GM21360 (cell line): ENCODE data around the gene USH2A.

Source experiments
- ATAC-seq: cut with Tn5 transposase; IDR thresholded peaks from one replicate; pipeline ENCODE4 v1.9.1; 2021; ENCODE audit warnings: mild to moderate bottlenecking, moderate library complexity; ENCODE audit not compliant: unreplicated experiment

USH2A gene

GRCh38 chr1:215824245-215824644 is 599.0 kb downstream of the USH2A start:
- ATAC-seq: no peak

DNA sequence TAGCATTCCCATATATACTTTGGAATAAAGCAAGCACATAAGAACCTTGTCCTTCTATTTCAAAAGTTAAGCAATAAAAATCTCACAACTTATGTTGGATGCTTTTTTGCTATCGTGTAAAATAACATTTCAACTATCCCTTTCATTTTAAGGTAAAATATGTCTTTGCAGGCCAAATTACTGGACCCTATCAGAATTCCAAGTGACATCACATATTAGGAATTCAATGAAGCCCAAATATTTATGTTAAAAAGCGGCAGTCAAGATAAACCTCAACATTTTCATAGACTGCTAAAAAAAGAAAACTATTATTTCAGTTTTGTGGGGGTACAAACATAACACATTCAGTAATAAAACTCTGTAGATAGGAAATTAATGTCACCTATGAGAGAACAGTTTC is 604.1 kb downstream of the USH2A start:
- ATAC-seq: no peak

DNA sequence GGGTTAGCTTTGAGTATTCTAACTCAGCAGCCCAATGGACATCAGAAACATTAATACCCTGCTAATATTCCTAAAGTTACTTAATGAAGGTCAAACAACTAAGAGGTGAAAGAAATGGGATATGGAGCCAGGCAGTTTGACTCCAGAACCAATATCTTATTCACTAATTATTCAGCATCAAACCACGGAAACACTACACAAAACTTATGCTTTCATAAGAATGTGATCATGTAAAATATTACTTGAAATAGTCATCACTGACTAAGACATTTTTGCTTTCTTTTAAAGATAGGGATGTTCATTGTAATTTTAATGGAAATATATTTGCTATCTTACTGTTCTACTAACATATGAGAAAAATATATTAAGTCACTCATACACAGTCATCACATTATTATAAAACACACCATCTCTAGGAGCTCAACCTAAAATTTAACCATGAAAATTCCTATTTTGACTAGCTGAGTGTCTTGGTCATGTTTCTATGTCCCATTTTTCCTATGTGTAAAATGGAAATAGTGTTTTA is 615.3 kb downstream of the USH2A start:
- ATAC-seq: no peak

DNA sequence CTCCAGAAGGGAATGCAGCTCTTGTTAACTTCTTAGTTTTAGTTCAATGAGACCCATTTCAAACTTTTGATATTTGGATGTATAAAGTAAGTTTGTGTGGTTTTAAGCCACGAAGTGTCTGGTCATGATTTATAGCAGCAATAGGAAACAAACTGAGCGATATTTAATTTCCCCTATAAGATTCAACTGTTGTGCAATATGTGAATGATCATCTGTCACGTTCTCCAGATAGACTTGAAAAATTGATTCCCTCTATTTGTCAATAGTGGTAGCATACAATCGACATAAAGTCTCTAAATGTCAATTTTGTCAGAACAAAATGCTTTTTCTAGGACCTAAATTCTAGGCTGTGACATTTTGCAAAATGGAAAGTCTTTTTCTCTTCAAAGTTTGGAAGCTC is 616.0 kb downstream of the USH2A start:
- ATAC-seq: no peak

GRCh38 chr1:215797859-215798258 is 625.4 kb downstream of the USH2A start:
- no peak for ATAC-seq

GRCh38 chr1:215794156-215794555 is 629.1 kb downstream of the USH2A start:
- no peak for ATAC-seq

DNA sequence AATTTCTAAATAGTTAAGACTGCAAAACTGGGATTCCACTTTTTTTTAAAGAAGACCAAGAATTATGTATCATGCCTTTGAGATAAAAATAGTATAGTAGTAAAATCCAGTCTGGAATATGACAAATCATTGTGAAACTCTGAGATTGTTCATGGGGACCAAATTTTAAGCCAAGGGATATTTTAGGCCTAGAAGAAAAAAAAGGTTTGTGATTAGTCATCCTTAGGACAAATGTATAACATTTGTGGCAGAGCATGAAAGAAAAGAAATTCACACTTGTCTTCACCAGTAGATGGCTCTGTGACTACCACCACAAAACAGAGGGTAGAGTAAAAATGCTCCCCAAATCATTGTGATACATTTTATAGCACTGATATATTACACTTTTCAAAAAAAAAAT is 630.1 kb downstream of the USH2A start:
- ATAC-seq: no peak

- ATAC-seq: no peak
Measured at GRCh38 chr1:215792446-215792845, 630.8 kb downstream of the USH2A start.

- ATAC-seq: no peak
Measured at GRCh38 chr1:215789981-215790380, 633.3 kb downstream of the USH2A start.

GRCh38 chr1:215786997-215787396 is 636.3 kb downstream of the USH2A start:
- no peak for ATAC-seq

- no peak for ATAC-seq
Measured at GRCh38 chr1:215780641-215781040, 642.6 kb downstream of the USH2A start.

- ATAC-seq: no peak
Measured at GRCh38 chr1:215780139-215780538, 643.1 kb downstream of the USH2A start.

DNA sequence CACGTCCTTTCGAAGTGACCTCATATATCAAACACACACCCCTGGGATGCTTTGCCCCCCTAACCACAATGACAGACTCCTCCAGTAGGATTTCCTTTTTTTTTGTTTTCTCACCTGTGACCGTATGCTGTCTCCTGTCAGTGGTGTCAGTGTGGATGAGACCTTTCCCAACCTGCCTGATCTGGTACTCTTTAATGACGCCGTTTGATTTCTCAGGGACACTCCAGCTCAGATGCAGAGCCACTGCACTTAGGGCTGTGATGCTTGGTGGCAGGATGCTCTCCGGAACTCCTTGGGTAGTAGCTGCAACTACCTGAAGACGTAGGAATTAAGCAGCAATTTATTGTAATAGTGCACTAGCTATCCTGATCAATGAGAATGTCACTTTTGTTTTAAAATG is 643.5 kb downstream of the USH2A start:
- no peak for ATAC-seq

DNA sequence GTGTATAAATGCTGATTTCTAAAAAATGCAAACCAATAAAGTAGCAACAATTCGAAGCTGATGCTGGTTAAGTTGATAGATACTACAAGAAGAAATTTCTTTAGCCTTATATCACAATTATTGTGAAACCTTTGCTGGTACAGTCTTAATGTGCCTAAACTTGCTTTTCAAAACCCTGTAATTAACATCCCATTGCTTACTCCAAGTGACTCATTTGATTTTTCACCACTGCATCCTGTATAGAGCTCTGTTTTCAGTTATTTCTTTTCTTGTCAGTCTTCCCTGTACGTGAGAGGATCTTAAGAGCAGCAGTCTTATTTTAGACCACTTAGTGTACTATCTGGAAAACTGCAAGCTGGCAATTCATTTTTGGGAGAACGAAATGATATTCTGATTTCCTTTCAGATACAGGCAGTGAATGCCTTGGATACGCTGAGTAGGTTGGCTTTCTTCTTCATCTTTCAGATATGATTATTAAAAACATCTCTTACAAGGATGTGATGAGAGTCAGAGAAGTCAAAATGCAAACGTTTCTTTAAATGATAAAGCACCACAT is 645.8 kb downstream of the USH2A start:
- no peak for ATAC-seq

- ATAC-seq: no peak
Measured at GRCh38 chr1:215776336-215776735, 646.9 kb downstream of the USH2A start.

- ATAC-seq: no peak
Measured at GRCh38 chr1:215772151-215772550, 651.1 kb downstream of the USH2A start.

DNA sequence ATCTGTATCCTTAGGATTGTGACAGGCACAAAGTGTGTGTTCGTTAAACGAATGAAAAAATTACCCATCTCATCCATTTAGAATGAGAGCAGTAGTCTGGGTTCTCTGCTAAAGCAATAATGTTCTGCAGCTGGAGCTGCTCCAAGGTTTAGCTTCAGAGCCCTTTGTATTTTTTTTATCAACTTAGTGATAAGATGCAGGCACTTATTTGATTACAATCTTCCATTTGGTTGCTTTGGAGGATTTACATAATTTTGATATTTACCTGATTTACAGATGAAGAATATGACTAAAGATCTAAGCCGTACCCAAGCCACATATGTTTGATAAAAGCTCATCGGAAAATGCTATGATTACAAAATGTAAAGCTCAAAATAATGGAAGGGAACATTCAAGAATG is 654.9 kb downstream of the USH2A start:
- ATAC-seq: no peak

DNA sequence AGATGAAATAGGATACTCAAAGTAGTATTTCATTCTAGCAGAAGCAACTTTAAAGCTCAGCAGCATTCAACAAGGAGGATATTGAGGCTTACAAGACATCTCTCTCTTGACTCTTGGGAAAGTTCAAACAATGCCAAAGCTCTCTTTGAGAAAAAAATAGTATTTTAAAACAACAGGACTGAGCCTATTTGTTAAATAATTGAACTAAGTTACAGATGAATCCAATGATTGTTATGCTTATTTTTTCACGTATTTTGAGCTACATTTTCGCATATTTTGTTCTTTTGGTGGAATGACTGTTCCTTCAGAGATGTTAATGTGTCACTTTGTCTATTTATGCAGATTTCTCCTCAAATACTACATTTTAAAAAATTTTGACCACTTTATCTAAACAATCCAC is 655.5 kb downstream of the USH2A start:
- no peak for ATAC-seq

DNA sequence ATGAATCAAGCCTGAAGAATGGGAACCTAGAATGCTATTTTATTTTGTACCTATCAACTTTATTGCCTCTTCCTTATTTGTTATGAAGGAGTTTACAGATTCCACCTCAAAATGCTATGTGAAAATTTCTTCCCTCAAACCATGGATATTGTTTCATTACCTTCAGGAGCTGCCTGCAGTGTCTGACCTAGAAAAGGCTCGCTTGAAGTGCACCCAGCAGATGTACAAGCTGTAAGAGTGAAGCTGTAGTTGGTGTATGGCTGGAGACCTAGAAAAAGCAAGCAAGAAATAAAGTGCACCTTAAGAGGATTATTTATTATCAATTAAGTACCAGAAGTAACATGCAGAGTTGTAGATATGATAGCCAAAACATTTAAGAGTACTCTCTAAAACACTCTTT is 656.7 kb downstream of the USH2A start:
- no peak for ATAC-seq

DNA sequence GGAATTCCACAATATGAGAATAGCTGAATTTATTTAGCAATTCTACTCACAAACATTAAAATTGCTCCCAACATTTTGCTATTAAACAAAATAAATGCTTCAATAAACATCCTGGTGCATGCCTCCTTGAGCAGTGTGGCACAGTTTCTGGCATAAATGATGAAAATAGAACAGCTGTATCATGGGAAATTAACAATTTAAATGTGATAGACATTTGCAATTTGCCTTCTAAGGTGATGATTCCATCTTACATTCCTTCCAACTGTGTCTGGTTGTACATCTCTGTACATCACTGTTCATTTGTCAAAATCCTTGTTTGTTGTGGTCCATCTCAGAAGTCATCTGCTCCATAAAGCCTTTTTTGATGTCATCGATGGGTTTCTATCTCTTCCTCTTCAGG is 657.4 kb downstream of the USH2A start:
- ATAC-seq: no peak

- ATAC-seq: no peak
Measured at GRCh38 chr1:215761446-215761845, 661.8 kb downstream of the USH2A start.

DNA sequence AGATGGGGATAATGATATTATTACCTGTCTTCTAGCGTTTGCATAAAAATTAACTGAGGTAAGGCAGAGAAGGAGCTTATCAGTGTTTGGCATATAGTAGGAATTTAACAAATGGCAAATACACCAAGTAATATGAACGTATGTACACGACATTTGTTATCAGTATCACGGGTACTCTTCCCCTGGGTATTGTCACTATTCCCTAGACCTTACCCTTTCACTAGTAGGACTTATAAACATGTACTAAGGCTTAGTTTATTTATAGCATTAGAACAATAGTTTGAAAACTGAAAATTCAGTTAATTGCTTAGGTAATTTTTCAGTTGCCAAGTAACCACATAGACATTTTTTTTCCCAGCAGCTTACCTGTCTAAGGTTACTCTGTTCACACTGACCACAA is 669.1 kb downstream of the USH2A start:
- no peak for ATAC-seq

- ATAC-seq: no peak
Measured at GRCh38 chr1:215749414-215749813, 673.8 kb downstream of the USH2A start.
